ENCODE results near the gene SAMM50. TPM values are rescaled to one million over a fixed set of nuclear protein-coding genes. Genes with fewer than 3 reads are reported as not detected.

Gene SAMM50
- total RNA-seq (2013; cell fraction: nucleolus; rRNA removed) = 36.5 and 39.3 TPM in 2 replicates
- total RNA-seq (2014; rRNA removed) (47.8 and 54.0 TPM in 2 replicates), total RNA-seq (2014; rRNA removed; fragmentation: Illumina TruSeq; extraction: Trizol) (51.5 and 54.6 TPM in 2 replicates), total RNA-seq (2021) (66.1 and 67.9 TPM in 2 replicates), polyA plus RNA-seq (2011; rRNA removed) (52.9 and 53.2 TPM in 2 replicates), polyA plus RNA-seq (2014; fragmentation: Illumina TruSeq; extraction: Trizol) (68.8 and 71.9 TPM in 2 replicates), polyA plus RNA-seq (2014; fragmentation: Nextera tagmentation; extraction: Ambion mirVana) (10 to 100 TPM; 38.2 to 61.6 TPM), polyA plus RNA-seq (2014; rRNA removed) (63.3 and 67.7 TPM in 2 replicates), polyA plus RNA-seq (2016; fragmentation: Nextera tagmentation; extraction: Ambion mirVana) (100 to 1,000 TPM; 116 to 126 TPM), polyA minus RNA-seq (2011; rRNA and poly(A)+ RNA removed) (37.4 and 42.4 TPM in 2 replicates), Bru-seq, nascent RNA (percentile 65 among the genes with signal in this experiment), BruChase-seq, experiment 1, labeled RNA remaining after a 6-hour chase (percentile 74 among the genes with signal in this experiment), BruChase-seq, experiment 2, labeled RNA remaining after a 2-hour chase (percentile 68 among the genes with signal in this experiment)
- polyA plus RNA-seq (2011; ENCODE audit: low read depth) = 37.0 TPM
- polyA plus RNA-seq (2011; cell fraction: cytosol; rRNA removed) = 38.7 and 42.5 TPM in 2 replicates
- 37.4 and 49.0 TPM in 2 replicates for polyA plus RNA-seq (2011; cell fraction: nucleus; rRNA removed)
- 42.0 and 48.1 TPM in 2 replicates for polyA plus RNA-seq (2012)
- polyA minus RNA-seq (2011; cell fraction: cytosol; rRNA and poly(A)+ RNA removed) = 12.7 and 18.7 TPM in 2 replicates
- polyA minus RNA-seq (2011; cell fraction: nucleus; rRNA and poly(A)+ RNA removed) = 9.1 and 18.1 TPM in 2 replicates
- long read RNA-seq, experiment 1, transcript SAMM50-201 (15 exons, 1,717 nt) = major isoform, 156 of 174 reads
- long read RNA-seq, experiment 1, partial matches to known transcripts = 10 of 174 reads
- long read RNA-seq, experiment 1, other reads (novel, unspliced or antisense) = 8 of 174 reads
- long read RNA-seq, experiment 2, transcript SAMM50-201 (15 exons, 1,717 nt) = major isoform, 1,116 of 1,176 reads
- long read RNA-seq, experiment 2, partial matches to known transcripts = 22 of 1,176 reads
- long read RNA-seq, experiment 2, other reads (novel, unspliced or antisense) = 37 of 1,176 reads

DNA sequence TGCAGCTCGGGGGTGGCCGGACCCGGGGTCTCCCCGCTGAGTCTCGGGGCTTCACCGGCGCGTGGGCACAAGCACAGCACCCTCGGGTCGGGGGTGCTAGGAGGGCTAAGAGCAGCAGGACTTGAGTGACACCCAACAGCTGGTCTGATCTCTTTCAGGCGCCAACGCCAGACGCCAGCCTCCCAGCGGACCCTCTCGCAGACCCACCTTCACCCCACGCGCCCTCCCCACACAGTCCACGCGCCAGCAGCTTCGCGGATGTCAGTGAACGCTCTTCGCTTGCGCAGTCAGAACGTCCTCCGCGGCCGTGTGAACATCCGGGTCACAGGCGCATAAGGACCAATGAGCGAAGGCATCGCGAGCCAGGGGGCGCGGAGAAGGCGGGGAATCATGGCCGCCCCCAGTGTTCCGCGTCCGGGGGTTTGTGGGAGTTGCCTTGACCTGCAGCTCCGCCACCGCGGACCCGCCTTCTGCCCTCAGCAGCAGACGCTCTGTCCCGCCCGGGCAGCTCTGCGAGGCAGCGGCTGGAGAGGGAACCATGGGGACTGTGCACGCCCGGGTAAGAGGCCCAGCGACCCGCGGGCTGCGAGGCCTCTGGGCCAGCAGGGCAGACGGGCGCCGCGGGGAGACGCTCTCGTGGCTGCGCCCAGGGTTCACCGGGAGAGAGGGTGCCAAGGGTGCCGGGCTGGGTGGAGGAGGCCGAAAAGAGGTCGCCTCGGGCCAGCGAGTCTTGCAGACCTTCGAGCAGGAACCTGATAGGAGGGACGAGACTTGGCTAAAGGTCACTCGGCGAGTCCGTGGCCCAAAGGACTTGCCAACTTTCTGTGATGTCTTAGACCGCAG is at the start of gene SAMM50:
Gene SAMM50, plus strand, starts transcription at position 403 of the 843 bp plus-strand sequence. Its CDS starts 136 bp downstream, at position 539.
- Histone ChIP-seq H3K9me3 (replicated peaks; ENCODE audit: control insufficient read depth, insufficient read depth, low read length) (no peaks in the 10 kb centered on the region), H3K4me2 (ENCODE audit: control insufficient read depth, insufficient read depth) (peak within 1 kb of the TSS; percentile 96), H3K79me2 (ENCODE audit: control insufficient read depth, insufficient read depth, low read length) (peaks cover 34% of the 10 kb centered on the region), H3K36me3 (ENCODE audit: control insufficient read depth in 2 of 2, insufficient read depth in 2 of 2, low read length in 1 of 2) (no peaks in the 10 kb centered on the region), H4K20me1 (ENCODE audit: control insufficient read depth, insufficient read depth) (no peaks in the 10 kb centered on the region), H3K9ac (ENCODE audit: control insufficient read depth, insufficient read depth, low read length) (peak within 1 kb of the TSS; percentile 88), H3K27me3 (replicated peaks in 1 of 2; ENCODE audit: control insufficient read depth in 2 of 2, insufficient read depth in 2 of 2, low read length in 1 of 2) (no peaks in the 10 kb centered on the region), H2AFZ (ENCODE audit: control insufficient read depth, low read depth, low read length) (peak within 1 kb of the TSS; percentile 85), H3K4me3 (peak within 1 kb of the TSS; percentile 90), H3K27ac (ENCODE audit: control insufficient read depth, insufficient read depth) (peak within 1 kb of the TSS; percentile 75), H3K4me1 (ENCODE audit: control insufficient read depth, insufficient read depth, low read length) (peaks cover 3% of the 10 kb centered on the region)
- WGBS (ENCODE audit: insufficient coverage, insufficient replicate concordance, low lambda C conversion rate, missing lambda C conversion rate) = under 1% methylated on average over 74 of the region's 74 CpGs
- in situ Hi-C loops (cut with MboI) = no loop called here
- no TSS peak for BruUV-seq (replicated peaks)
- ChIA-PET CTCF (interaction anchor here (0.8 to 1.9 kb wide), 5 partner anchors 9 to 131 kb away, joined by 3 to 17 read pairs (median 3); no protein-coding TSS in a partner anchor), RAD21 (ENCODE audit: unreplicated experiment) (interaction anchor here (1.1 to 2.0 kb wide), 2 partner anchors 9 to 130 kb away, joined by 3 to 8 read pairs; no protein-coding TSS in a partner anchor), POLR2A (interaction anchor here (0.6 to 1.4 kb wide), 2 partner anchors 9 to 152 kb away, joined by 3 to 4 read pairs; no protein-coding TSS in a partner anchor), SMC1A (ENCODE audit: uncharacterized antibody, unreplicated experiment) (interaction anchor here (1.3 to 2.0 kb wide), 3 partner anchors 38 to 143 kb away, joined by 3 to 6 read pairs (median 3); partner anchors contain the start of gene EFCAB6)
- FAIRE-seq = peak; percentile 89
- intact Hi-C loops (cut with micrococcal nuclease; ENCODE audit: unreplicated experiment) = no loop called here
- DNase-seq (ENCODE audit: low read depth, low spot score) = peak; percentile 77
- ATAC-seq = peak; percentile 98
- no peak for TF ChIP-seq ETV6 (conservative IDR thresholded peaks at IDR 0.05 in 1 of 2, IDR thresholded peaks at IDR 0.05 in 1 of 2; ENCODE audit: borderline replicate concordance in 1 of 2, low read depth in 1 of 2)
- TF ChIP-seq, protein P1, sequence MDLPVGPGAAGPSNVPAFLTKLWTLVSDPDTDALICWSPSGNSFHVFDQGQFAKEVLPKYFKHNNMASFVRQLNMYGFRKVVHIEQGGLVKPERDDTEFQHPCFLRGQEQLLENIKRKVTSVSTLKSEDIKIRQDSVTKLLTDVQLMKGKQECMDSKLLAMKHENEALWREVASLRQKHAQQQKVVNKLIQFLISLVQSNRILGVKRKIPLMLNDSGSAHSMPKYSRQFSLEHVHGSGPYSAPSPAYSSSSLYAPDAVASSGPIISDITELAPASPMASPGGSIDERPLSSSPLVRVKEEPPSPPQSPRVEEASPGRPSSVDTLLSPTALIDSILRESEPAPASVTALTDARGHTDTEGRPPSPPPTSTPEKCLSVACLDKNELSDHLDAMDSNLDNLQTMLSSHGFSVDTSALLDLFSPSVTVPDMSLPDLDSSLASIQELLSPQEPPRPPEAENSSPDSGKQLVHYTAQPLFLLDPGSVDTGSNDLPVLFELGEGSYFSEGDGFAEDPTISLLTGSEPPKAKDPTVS (IDR thresholded peaks at IDR 0.05; ENCODE audit: low read depth, low read length) = no peak
- peak; percentile 98 for TF ChIP-seq POLR2AphosphoS5 (IDR thresholded peaks at IDR 0.05; ENCODE audit: low read length)
- TF ChIP-seq ASH2L (IDR thresholded peaks at IDR 0.05; ENCODE audit: borderline replicate concordance, low read depth) = no peak
- no peak for TF ChIP-seq SREBF2 (IDR thresholded peaks at IDR 0.05; ENCODE audit: low read length)
- TF ChIP-seq, protein P2, sequence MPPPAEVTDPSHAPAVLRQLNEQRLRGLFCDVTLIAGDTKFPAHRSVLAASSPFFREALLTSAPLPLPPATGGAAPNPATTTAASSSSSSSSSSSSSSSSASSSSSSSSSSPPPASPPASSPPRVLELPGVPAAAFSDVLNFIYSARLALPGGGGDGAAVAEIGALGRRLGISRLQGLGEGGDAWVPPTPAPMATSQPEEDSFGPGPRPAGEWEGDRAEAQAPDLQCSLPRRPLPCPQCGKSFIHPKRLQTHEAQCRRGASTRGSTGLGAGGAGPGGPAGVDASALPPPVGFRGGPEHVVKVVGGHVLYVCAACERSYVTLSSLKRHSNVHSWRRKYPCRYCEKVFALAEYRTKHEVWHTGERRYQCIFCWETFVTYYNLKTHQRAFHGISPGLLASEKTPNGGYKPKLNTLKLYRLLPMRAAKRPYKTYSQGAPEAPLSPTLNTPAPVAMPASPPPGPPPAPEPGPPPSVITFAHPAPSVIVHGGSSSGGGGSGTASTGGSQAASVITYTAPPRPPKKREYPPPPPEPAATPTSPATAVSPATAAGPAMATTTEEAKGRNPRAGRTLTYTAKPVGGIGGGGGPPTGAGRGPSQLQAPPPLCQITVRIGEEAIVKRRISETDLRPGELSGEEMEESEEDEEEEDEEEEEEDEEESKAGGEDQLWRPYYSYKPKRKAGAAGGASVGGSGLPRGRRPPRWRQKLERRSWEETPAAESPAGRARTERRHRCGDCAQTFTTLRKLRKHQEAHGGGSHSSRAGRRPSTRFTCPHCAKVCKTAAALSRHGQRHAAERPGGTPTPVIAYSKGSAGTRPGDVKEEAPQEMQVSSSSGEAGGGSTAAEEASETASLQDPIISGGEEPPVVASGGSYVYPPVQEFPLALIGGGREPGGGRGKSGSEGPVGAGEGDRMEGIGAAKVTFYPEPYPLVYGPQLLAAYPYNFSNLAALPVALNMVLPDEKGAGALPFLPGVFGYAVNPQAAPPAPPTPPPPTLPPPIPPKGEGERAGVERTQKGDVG (CRISPR knock-in tag; IDR thresholded peaks at IDR 0.05) = no peak
- peak; percentile 78 for TF ChIP-seq CREM (IDR thresholded peaks at IDR 0.05; ENCODE audit: low read depth)
- TF ChIP-seq RAD21 (IDR thresholded peaks at IDR 0.05; ENCODE audit: insufficient read depth, low read depth, low read length) = no peak
- TF ChIP-seq, protein P3, sequence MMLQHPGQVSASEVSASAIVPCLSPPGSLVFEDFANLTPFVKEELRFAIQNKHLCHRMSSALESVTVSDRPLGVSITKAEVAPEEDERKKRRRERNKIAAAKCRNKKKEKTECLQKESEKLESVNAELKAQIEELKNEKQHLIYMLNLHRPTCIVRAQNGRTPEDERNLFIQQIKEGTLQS (IDR thresholded peaks at IDR 0.05; ENCODE audit: borderline replicate concordance, extremely low read depth, low read depth, low read length) = no peak
- peak; percentile 99 for TF ChIP-seq YY1 (IDR thresholded peaks at IDR 0.05; ENCODE audit: low read depth, low read length)
- TF ChIP-seq NR2F1 (conservative IDR thresholded peaks at IDR 0.05) = peak; percentile 60
- TF ChIP-seq ESRRA (IDR thresholded peaks at IDR 0.05; ENCODE audit: low read length) = no peak

Measured in GM12878 (cell line).